Sigmoid colon (tissue), 7 donors: Measurements from ENCODE around the gene YBX1. TPM values are rescaled to one million over a fixed set of nuclear protein-coding genes. Genes with fewer than 3 reads are reported as not detected.

Experiments used
- DNase-seq: peaks from one replicate; pipeline ENCODE4 v3.0.0-alpha.2; 2019
- H3K27ac ChIP-seq, 4 donors: fragments of 200-600 bp; sonication (generic); one replicate each; pipeline ENCODE4 v1.5.1; 2016 to 2019; ENCODE audit warnings: mild to moderate bottlenecking in 1 of 4
- H3K27me3 ChIP-seq, 3 donors: fragments of 200-600 bp; sonication (generic); one replicate each; pipeline ENCODE4 v1.5.1; 2019; ENCODE audit warnings: mild to moderate bottlenecking in 1 of 3
- H3K36me3 ChIP-seq, 4 donors: fragments of 200-600 bp; sonication (generic); one replicate each; pipeline ENCODE4 v1.5.1; 2016 to 2019
- H3K4me1 ChIP-seq, 4 donors: fragments of 200-600 bp; sonication (generic); one replicate each; pipeline ENCODE4 v1.5.1; 2017 to 2019
- H3K4me3 ChIP-seq, 4 donors: fragments of 200-600 bp; sonication (generic); one replicate each; pipeline ENCODE4 v1.5.1; 2017 to 2019; ENCODE audit warnings: mild to moderate bottlenecking in 2 of 4, moderate library complexity in 1 of 4
- H3K9me3 ChIP-seq, 4 donors: fragments of 200-600 bp in 3 of 4; sonication (generic) in 3 of 4; one replicate each; pipeline versions ENCODE4 v1.5.1 to v1.6.1; 2013 to 2019
- EP300 ChIP-seq, 4 donors: sonication (generic); formaldehyde crosslinking; IDR thresholded peaks; one replicate each; pipeline ENCODE4 v1.6.1; 2017; ENCODE audit warnings: antibody characterized with exemption in 4 of 4
- POLR2A ChIP-seq, 2 donors: fragments of 450-650 bp; IDR thresholded peaks; one replicate each; pipeline ENCODE4 v1.6.1; 2016; ENCODE audit warnings: antibody characterized with exemption in 2 of 2, mild to moderate bottlenecking in 2 of 2, moderate library complexity in 2 of 2
- POLR2AphosphoS5 ChIP-seq, 4 donors: sonication (generic); formaldehyde crosslinking; IDR thresholded peaks; one replicate each; pipeline ENCODE4 v1.6.1; 2017; ENCODE audit warnings: antibody characterized with exemption in 4 of 4
- WGBS, 2 donors: extraction: QIAGEN DNeasy Blood & Tissue Kit; methylation state at CpG; one replicate each; pipeline ENCODE4 v1.1.7; 2013; 5-methylcytosine and 5-hydroxymethylcytosine counted together
- intact Hi-C: fragments of 100-400 bp; cut with DNase I; formaldehyde crosslinking; loops from one replicate; pipeline ENCODE4 v1.15.1; 2023
- polyA plus RNA-seq, 3 donors: library from polyadenylated mRNA; stranded (reverse); fragments of 200-250 nt; gene quantifications; one replicate each; pipeline ENCODE4 v1.2.3, GENCODE V29; 2013
- total RNA-seq, 4 donors: library from RNA; depleted of rRNA; stranded (reverse); fragments of >200 nt; gene quantifications; one replicate each; pipeline ENCODE4 v1.1.0, GENCODE V29; 2016
- TF ChIP-seq, protein P1 (sequence below), 4 experiments: fragments of 450-650 bp in 3 of 4; fragments of 200-600 bp in 1 of 4; IDR thresholded peaks; one replicate each; pipeline ENCODE4 v1.5.1; 2016 to 2019; ENCODE audit warnings: antibody characterized with exemption in 4 of 4, mild to moderate bottlenecking in 3 of 4, moderate library complexity in 2 of 4
- donor health status: healthy with polysubstance abuse.
- donor health status: Bipolar disorder and iron deficiency.
- donor health status: healthy.

The YBX1 gene
- total and polyA plus RNA-seq, 7 donors: 685 to 897 (median 763) TPM

DNA sequence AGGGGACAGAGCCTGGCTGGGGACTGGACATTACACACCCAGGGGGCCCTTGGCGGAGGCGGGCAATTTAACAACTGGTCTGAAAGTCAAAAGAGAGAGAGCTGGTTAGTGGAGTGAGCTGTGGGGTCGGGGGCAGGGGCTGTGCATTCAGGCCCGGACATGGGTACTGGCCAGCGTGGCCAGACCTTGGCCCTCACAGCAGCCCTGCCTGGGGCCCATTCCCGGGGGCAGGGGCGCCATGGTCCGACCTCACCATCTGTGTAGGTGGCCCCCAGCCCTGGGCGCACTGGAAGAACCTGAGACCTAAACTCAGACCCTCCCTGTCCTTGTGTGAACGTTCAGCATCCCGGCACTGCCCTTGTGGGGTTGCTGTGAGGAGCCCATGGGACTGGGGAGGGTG lies 52.8 kb downstream of the YBX1 start:
- DNase-seq: no peak
- TF ChIP-seq POLR2A (IDR thresholded peaks at IDR 0.05): no peak
- Histone ChIP-seq H3K4me1 (no peaks in the 10 kb centered on the region), H3K27ac (no peak overlapping the region), H3K9me3 (no peaks in the 10 kb centered on the region), H3K36me3 (no peaks in the 10 kb centered on the region), H3K4me3 (no peak overlapping the region), H3K27me3 (no peaks in the 10 kb centered on the region)
- intact Hi-C loops: no loop called here
- 88 to 91% methylated on average over 11 of the region's 11 CpGs for WGBS, 2 donors

DNA sequence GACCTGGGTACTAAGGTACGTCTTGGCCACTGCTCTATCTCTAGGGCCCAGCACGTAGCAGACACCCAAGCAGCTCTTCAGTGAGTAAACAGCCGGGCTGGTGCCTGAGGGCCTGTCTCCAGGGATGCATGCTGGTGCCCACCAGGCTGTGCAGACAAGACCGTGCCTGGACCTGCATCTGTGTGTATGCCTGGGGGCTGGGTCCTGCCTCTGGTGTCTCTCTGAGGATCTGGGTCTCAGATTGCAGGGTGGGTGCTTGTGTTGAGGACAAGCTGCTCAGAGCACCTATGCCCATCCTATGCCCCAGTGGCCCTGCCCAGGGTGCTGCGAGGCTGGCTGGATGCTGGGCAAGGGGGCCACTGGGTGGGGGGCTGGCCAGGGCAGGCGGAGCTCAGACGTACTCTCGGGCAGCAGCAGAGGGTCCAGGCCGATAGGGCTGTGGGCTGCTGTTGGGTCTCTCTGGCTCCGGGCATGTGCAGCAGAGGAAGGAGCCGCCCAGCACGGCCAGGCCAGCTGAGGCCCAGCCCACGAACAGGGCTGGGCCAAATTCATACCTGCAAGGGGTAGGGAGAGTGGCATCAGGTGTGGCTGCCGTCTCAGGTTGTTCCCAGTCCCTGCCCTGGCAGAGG lies 53.4 kb downstream of the YBX1 start:
- no peaks in the 10 kb centered on the region for H3K27me3 ChIP-seq
- H3K4me1 ChIP-seq: no peaks in the 10 kb centered on the region
- intact Hi-C loops: no loop called here
- H3K36me3 ChIP-seq: no peaks in the 10 kb centered on the region
- no peak for TF ChIP-seq POLR2AphosphoS5 (IDR thresholded peaks at IDR 0.05)
- TF ChIP-seq POLR2A (IDR thresholded peaks at IDR 0.05): no peak
- TF ChIP-seq, protein P1, sequence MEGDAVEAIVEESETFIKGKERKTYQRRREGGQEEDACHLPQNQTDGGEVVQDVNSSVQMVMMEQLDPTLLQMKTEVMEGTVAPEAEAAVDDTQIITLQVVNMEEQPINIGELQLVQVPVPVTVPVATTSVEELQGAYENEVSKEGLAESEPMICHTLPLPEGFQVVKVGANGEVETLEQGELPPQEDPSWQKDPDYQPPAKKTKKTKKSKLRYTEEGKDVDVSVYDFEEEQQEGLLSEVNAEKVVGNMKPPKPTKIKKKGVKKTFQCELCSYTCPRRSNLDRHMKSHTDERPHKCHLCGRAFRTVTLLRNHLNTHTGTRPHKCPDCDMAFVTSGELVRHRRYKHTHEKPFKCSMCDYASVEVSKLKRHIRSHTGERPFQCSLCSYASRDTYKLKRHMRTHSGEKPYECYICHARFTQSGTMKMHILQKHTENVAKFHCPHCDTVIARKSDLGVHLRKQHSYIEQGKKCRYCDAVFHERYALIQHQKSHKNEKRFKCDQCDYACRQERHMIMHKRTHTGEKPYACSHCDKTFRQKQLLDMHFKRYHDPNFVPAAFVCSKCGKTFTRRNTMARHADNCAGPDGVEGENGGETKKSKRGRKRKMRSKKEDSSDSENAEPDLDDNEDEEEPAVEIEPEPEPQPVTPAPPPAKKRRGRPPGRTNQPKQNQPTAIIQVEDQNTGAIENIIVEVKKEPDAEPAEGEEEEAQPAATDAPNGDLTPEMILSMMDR (IDR thresholded peaks at IDR 0.05): no peak
- no peak for TF ChIP-seq EP300 (IDR thresholded peaks at IDR 0.05)
- H3K9me3 ChIP-seq: no peaks in the 10 kb centered on the region
- no peak for DNase-seq
- H3K4me3 ChIP-seq: no peak overlapping the region
- WGBS, 2 donors: 57 to 83% methylated on average over 14 of the region's 14 CpGs
- H3K27ac ChIP-seq: no peak overlapping the region

DNA sequence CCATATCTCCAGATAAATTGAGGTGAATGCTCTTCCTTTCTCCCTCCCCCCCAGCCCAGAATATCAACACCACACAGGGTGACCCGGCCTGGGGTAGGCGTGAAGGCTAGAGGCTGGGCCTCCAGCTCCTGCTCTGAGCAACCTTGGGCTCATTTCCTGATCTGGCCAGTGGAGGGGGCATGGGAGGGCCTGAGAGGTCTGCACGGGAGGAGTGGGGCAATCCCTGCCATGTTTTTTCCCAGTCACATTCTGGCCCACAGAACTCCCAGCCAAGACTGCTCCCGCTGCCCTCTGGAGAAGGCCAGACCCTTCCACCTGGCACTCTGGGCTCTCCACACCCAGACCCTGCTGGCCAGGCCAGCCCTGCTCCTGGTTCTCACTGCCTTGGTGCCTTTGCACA lies 53.9 kb downstream of the YBX1 start:
- no peaks in the 10 kb centered on the region for H3K27me3 ChIP-seq
- WGBS, 2 donors: 42 to 66% methylated on average over 4 of the region's 4 CpGs
- H3K36me3 ChIP-seq: no peaks in the 10 kb centered on the region
- no peak overlapping the region for H3K27ac ChIP-seq
- TF ChIP-seq POLR2A (IDR thresholded peaks at IDR 0.05): no peak
- TF ChIP-seq POLR2AphosphoS5 (IDR thresholded peaks at IDR 0.05): no peak
- TF ChIP-seq EP300 (IDR thresholded peaks at IDR 0.05): no peak
- TF ChIP-seq, protein P1 (IDR thresholded peaks at IDR 0.05): no peak
- intact Hi-C loops: no loop called here
- DNase-seq: no peak
- H3K4me3 ChIP-seq: no peak overlapping the region
- H3K4me1 ChIP-seq: no peaks in the 10 kb centered on the region
- H3K9me3 ChIP-seq: no peaks in the 10 kb centered on the region

DNA sequence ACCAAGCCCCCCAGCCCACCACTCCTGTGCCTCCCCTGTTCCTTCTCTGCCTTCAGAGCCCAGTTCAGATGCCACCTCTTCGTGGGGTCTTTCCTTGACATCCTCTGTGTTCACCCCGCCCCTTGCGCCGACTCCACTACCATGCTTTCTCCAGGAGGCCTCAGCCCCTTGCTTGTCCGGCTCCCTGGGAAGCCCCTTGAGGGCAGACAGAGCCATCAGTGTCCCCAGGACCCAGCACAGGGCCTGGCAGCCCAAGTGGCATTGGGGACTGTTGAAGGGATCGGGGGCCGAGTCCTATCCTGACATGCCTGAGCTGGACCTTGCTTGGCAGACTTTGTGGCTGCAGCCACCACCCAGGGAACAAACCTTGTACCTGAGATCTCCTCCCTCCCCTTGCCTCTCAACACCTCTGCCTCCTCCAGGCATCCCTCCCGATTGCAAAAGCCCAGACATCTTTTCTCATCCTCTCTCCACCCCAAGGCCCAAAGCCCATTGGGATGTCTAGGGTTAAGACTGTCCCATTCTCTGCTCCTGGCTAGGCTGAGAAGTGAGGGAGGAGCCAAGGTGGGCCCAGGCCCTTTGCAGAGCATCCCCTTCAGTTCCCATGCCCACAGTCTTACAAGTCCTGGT lies 54.5 kb downstream of the YBX1 start:
- TF ChIP-seq, protein P1 (IDR thresholded peaks at IDR 0.05): no peak
- TF ChIP-seq POLR2A (IDR thresholded peaks at IDR 0.05): no peak
- no peak for TF ChIP-seq POLR2AphosphoS5 (IDR thresholded peaks at IDR 0.05)
- TF ChIP-seq EP300 (IDR thresholded peaks at IDR 0.05): no peak
- H3K27me3 ChIP-seq: no peaks in the 10 kb centered on the region
- intact Hi-C loops: no loop called here
- H3K36me3 ChIP-seq: no peaks in the 10 kb centered on the region
- H3K27ac ChIP-seq: no peak overlapping the region
- no peaks in the 10 kb centered on the region for H3K9me3 ChIP-seq
- no peak for DNase-seq
- WGBS, 2 donors: 83 to 95% methylated on average over 8 of the region's 8 CpGs
- no peaks in the 10 kb centered on the region for H3K4me1 ChIP-seq
- H3K4me3 ChIP-seq: no peak overlapping the region

GRCh38 chr1:42737257-42737656 lies 55.0 kb downstream of the YBX1 start:
- no peak for DNase-seq
- Histone ChIP-seq H3K27ac (no peak overlapping the region), H3K4me3 (no peak overlapping the region), H3K27me3 (no peaks in the 10 kb centered on the region), H3K9me3 (no peaks in the 10 kb centered on the region), H3K36me3 (no peaks in the 10 kb centered on the region), H3K4me1 (no peaks in the 10 kb centered on the region)
- intact Hi-C loops: no loop called here
- TF ChIP-seq EP300 (IDR thresholded peaks at IDR 0.05) (no peak), POLR2AphosphoS5 (IDR thresholded peaks at IDR 0.05) (no peak), POLR2A (IDR thresholded peaks at IDR 0.05) (no peak)
- TF ChIP-seq, protein P1 (IDR thresholded peaks at IDR 0.05): no peak
- 23 to 31% methylated on average over 5 of the region's 5 CpGs for WGBS, 2 donors
